Calu3 (cell line): ENCODE measurements around the gene JAG2. TPM values are rescaled to one million over a fixed set of nuclear protein-coding genes. Genes with fewer than 3 reads are reported as not detected.

ENCODE experiments used
- BruUV-seq: library from RNA; stranded (reverse); fragments of 400-500 nt; replicated peaks from 2 replicates; lab custom pipeline; 2021; lab: Mats Ljungman, UMichigan
- CTCF ChIA-PET: fragments of 300-600 bp; sonication (Branson Sonifier 250); formaldehyde crosslinking; loops from one replicate; lab custom pipeline; 2022; ENCODE audit warnings: antibody characterized with exemption; lab: Charles Lee
- DNase-seq: peaks from one replicate; pipeline ENCODE4 v3.0.0; 2022
- H3K27ac Mint-ChIP-seq: one replicate; pipeline ENCODE4 v1.8.0; 2022; ENCODE audit warnings: mixed read lengths; ENCODE audit not compliant: unreplicated experiment
- H3K27me3 Mint-ChIP-seq: one replicate; pipeline ENCODE4 v1.8.0; 2022; ENCODE audit warnings: mixed read lengths; ENCODE audit not compliant: unreplicated experiment
- H3K36me3 Mint-ChIP-seq: one replicate; pipeline ENCODE4 v1.8.0; 2022; ENCODE audit warnings: mild to moderate bottlenecking, moderate library complexity, mixed read lengths; ENCODE audit not compliant: insufficient read depth, unreplicated experiment
- H3K4me1 Mint-ChIP-seq: one replicate; pipeline ENCODE4 v1.8.0; 2022; ENCODE audit warnings: mild to moderate bottlenecking, low read depth, mixed read lengths; ENCODE audit not compliant: unreplicated experiment
- H3K4me3 Mint-ChIP-seq: one replicate; pipeline ENCODE4 v1.8.0; 2022; ENCODE audit warnings: mild to moderate bottlenecking, low read depth, moderate library complexity, mixed read lengths; ENCODE audit not compliant: unreplicated experiment
- H3K9me3 Mint-ChIP-seq: one replicate; pipeline ENCODE4 v1.8.0; 2022; ENCODE audit warnings: low read depth, mixed read lengths; ENCODE audit not compliant: unreplicated experiment
- CTCF ChIP-seq: fragments of 200-600 bp; IDR thresholded peaks from one replicate; pipeline ENCODE4 v1.8.0; 2022; ENCODE audit warnings: antibody characterized with exemption; ENCODE audit not compliant: unreplicated experiment
- intact Hi-C: fragments of 100-400 bp; cut with micrococcal nuclease; formaldehyde crosslinking; loops from one replicate; pipeline ENCODE4 v1.10.0; 2022; ENCODE audit not compliant: unreplicated experiment
- total RNA-seq: library from RNA; stranded (reverse); gene quantifications from 2 replicates; pipeline ENCODE4 v1.2.3, GENCODE V29; 2022

The JAG2 gene
- total RNA-seq, 1 experiment from 2014 or later: 13.8 TPM

GRCh38 chr14:105102361-105102870 lies 66.2 kb downstream of the JAG2 start:
- Mint-ChIP-seq H3K36me3 (no peaks in the 10 kb centered on the region), H3K27me3 (peaks cover 42% of the 10 kb centered on the region), H3K27ac (no peak overlapping the region), H3K4me1 (no peaks in the 10 kb centered on the region), H3K9me3 (peaks cover 3% of the 10 kb centered on the region), H3K4me3 (no peak overlapping the region)
- BruUV-seq: no TSS peak
- TF ChIP-seq CTCF: no peak
- no peak for DNase-seq
- CTCF ChIA-PET: no interaction called here
- intact Hi-C loops: no loop called here

GRCh38 chr14:105100910-105101309 lies 67.7 kb downstream of the JAG2 start:
- TF ChIP-seq CTCF: no peak
- Mint-ChIP-seq H3K27me3 (peaks cover 42% of the 10 kb centered on the region), H3K4me3 (no peak overlapping the region), H3K27ac (no peak overlapping the region), H3K9me3 (peaks cover 3% of the 10 kb centered on the region), H3K36me3 (no peaks in the 10 kb centered on the region), H3K4me1 (no peaks in the 10 kb centered on the region)
- intact Hi-C loops: no loop called here
- no TSS peak for BruUV-seq
- no peak for DNase-seq
- CTCF ChIA-PET: no interaction called here

GRCh38 chr14:105099778-105100177 lies 68.8 kb downstream of the JAG2 start:
- no peak for DNase-seq
- no peak overlapping the region for H3K4me3 Mint-ChIP-seq
- peaks cover 45% of the 10 kb centered on the region for H3K27me3 Mint-ChIP-seq
- peaks cover 3% of the 10 kb centered on the region for H3K9me3 Mint-ChIP-seq
- no peaks in the 10 kb centered on the region for H3K4me1 Mint-ChIP-seq
- CTCF ChIA-PET: no interaction called here
- no TSS peak for BruUV-seq
- intact Hi-C loops: loop anchor here (10.0 kb wide), 1 partner anchor 255 kb away; no protein-coding TSS in a partner anchor
- no peaks in the 10 kb centered on the region for H3K36me3 Mint-ChIP-seq
- H3K27ac Mint-ChIP-seq: no peak overlapping the region
- no peak for TF ChIP-seq CTCF

GRCh38 chr14:105098316-105098715 lies 70.3 kb downstream of the JAG2 start:
- Mint-ChIP-seq H3K4me3 (no peak overlapping the region), H3K27ac (no peak overlapping the region), H3K4me1 (no peaks in the 10 kb centered on the region), H3K9me3 (peaks cover 3% of the 10 kb centered on the region), H3K36me3 (peaks cover 12% of the 10 kb centered on the region), H3K27me3 (peaks cover 30% of the 10 kb centered on the region)
- TF ChIP-seq CTCF: no peak
- BruUV-seq: no TSS peak
- no peak for DNase-seq
- CTCF ChIA-PET: no interaction called here
- intact Hi-C loops: loop anchor here (10.0 kb wide), 1 partner anchor 256 kb away; no protein-coding TSS in a partner anchor
